Fibroblast of skin of scalp (primary cell): ENCODE data around the gene TNRC6B.
"Not testable (repeated sequence)": the region's sequence is repeated elsewhere in the genome, so short reads cannot be mapped to it uniquely, and the experiment has no call there.

ENCODE experiments used
- DNase-seq: peaks from one replicate; pipeline ENCODE4 v3.0.0-alpha.2; 2013

The TNRC6B gene

DNA sequence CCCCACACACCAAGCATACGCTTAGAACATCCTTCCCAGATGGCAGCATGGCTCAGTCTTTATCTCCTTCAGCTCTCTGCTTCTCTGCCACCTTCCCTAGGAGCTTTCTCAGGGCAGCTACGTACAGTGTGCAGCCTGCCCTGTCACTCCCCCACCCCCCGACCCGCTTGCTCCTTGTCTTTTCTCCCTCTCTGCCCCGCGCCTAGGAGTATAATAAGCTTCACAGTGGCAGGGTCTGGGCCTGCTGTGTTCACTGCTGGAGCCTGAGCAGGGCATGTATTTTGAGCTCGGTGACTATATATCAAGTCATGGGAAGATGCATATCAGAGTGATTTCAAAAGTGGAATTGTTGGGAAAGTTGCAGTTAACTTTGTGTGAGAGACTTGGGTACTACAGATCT lies 112.8 kb downstream of the TNRC6B start:
- no peak for DNase-seq

DNA sequence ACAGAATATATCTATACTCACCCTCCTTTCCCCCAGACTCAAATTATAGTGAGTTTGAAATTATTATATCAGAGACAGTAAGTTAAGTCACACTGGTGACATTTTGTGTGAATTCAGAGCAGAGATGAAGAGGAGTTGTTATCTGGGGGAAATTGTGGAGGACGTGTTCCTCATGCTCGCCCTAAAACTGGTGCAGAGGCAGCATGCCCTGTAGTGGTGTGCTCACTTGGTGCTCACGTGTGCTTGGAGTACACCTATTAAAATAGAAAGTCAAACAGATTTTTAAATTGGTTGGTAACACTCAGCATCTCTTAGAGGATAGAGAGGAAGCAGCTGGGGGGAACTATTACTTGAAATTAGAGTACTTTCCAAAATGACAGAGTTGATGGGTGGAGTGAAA lies 117.0 kb downstream of the TNRC6B start:
- no peak for DNase-seq

DNA sequence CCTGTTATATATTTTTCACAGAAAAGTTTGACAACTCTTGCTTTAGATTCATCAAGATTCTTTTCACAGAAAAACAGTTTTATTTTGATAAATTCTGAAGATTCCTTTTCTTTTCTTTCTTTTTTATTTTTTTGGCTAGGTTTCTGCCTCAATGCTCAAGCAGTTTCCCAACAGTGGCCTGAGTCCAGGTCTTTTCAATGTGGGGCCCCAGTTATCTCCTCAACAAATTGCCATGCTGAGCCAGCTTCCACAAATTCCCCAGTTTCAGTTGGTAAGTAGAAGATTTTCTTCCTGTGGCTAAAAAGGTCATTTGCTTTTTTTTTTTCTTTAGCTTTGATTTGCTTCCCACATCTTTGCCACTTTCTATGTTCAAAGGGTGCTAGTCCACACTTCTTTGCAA lies 122.6 kb downstream of the TNRC6B start:
- no peak for DNase-seq

DNA sequence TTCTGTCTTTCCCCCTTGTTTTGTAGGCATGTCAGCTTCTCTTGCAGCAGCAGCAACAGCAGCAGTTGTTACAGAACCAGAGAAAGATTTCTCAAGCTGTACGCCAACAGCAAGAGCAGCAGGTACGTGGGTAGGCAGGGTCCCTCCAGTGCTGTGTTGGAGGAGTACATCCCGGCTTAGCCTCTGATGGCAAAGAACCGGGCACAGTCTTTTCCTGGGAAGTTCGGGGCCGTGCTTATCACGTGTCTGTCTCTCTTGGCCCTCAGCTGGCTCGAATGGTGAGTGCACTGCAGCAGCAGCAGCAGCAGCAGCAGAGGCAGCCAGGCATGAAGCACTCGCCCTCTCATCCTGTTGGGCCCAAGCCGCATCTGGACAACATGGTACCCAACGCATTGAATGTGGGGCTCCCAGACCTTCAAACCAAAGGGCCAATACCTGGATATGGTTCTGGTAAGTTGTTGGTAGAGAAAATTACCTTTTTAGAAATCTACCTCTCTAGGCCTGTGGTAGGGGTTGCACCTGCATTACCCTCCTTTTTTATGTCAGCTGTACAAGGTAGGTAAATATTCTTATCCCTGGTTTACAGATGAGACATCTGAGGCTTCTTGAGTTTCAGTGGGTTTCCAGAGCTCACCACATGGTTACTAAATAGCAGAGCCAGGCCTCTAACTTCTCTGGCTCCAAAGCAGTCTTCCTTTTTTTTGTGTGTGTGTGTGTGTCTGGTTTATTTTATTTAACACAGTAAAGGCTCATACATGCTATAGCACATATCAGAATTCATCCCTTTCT lies 123.4 kb downstream of the TNRC6B start:
- no peak for DNase-seq

DNA sequence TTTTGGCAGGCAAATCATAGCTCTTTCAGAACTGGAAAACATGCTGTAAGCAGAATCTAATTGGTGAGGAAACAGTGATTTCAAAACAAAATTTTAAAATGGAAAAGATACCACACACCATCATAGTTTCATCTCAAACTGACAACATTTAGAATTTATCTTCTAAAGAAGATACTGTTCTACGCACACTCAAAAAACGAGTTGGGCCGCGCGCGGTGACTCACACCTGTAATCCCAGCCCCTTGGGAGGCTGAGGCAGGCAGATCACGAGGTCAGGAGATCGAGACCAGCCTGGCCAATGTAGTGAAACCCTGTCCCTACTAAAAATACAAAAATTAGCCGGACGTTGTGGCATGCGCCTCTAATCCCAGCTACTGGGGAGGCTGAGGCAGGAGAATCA lies 124.4 kb downstream of the TNRC6B start:
- no peak for DNase-seq

DNA sequence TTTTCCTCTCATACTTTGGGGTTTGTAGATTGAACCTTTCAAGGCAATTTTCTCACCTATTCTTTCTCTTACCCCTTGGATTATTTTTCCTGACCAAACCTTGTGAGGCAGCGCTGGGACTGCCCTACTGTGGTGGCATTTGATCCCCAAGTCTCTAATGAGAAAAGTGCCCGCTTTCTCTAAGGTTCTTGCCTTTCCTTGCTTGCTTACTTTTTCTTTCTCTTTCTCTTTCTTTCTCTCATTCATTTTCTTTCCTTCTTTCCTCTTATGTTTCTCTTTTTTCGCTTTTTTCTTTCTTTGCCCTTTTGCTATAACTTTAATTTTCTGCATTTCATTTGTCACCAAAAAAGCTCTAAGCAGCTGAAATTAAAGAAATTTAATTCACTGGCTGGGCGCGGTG lies 127.9 kb downstream of the TNRC6B start:
- DNase-seq, result no peak

DNA sequence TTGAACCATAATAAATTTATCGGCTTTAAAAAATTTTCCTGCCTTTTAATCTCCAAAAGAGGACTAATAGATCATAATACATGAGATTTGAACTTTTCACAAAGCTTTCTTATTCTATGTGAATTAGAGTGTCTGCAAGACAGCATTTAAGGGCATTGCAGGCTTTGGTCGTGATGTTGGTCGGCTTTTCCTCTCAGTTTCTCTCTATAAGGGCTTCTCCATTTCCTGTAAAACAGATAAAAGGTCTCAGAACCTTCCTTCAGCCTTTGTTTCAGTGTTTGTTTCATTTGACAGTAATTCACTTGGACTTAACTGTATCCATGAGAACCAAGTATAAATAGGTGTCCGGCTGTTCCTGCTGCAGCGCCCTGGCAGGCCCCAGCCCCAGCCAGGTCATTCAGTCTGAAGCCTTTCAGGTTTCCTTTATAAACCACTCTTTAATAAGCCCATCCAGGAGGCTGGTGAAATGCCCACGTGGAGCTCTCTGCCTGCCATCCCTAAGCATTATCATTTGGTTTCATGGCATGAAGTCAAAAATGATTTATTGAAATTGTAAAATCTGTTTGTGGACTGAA lies 131.4 kb downstream of the TNRC6B start:
- no peak for DNase-seq

DNA sequence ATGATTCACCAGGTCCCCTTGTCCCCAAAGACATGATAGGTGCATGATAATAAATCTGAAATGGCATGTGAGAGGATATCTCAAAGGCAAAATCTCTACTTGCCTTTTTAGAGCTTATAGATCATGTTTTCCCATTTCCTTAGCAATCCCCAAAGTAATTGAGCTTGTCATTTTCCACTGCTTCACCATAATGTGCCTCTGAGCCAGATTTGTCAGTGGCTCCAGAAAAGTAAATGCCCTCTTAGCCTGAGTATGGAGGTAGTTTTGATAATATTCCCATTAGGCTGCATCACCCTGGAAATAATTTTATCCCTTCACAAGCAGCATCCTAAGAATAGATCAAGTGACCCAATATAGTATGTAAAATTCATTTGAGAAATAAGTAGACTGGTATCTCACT lies 131.9 kb downstream of the TNRC6B start:
- DNase-seq, result no peak

DNA sequence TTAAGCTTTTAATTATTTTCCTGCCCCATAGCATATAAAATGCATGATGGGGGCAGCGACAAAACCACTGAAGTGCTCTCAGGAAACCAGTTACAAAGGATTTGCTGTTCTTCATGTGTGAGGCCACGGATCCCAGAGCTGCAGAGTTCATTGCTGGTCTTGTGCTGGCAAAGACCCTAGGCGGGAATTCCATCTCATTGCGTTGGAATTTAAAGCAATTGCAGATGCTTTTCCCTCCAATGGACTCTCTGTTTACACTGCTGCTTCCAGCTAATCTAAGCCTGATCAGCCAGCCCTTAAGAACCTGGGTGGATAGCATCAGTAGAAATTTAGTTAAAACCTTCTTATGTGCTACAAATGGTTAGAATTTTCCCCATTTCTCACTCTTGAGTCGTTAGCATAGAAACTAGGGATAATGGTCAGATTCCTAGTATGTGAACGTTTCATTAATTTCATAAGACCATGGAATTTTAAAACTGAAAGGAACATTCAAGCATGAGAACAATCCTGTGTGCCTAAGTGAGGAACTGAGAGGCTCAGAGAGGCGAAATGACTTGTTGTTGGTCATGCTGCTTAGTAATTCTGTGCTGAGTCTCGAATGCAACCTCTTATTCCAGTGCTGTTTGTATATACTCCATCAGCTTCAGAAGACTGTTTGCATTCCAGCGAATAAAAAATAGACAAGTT lies 132.5 kb downstream of the TNRC6B start:
- DNase-seq, result peak; percentile 90

DNA sequence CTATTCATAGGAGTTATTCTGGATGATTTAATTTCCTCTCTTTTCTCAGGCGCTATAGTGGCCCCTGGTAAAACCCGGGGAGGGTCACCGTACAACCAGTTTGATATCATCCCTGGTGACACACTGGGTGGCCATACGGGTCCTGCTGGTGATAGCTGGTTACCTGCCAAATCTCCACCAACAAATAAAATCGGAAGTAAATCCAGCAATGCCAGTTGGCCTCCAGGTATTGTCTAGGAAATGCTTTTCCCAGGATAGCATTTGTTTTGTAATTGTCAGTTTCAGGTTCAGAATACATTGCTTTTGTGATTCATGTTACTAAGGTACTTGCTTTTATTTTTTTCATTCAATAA lies 133.0 kb downstream of the TNRC6B start:
- DNase-seq, result no peak

DNA sequence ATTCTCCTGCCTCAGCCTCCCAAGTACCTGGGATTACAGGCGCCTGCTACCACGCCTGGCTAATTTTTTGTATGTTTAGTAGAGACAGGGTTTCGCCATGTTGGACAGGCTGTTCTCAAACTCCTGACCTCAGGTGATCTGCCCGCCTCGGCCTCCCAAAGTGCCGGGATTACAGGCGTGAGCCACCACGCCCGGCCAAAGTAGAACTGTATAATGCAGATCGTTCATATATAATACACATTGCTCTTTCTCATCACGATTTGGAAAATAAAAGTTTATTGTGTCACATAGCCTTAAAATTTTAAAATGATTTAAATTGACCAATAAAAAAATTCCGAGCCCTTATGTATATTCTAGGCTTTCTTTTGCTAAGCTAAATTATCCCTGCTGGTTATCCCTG lies 133.9 kb downstream of the TNRC6B start:
- not testable (repeated sequence) for DNase-seq

DNA sequence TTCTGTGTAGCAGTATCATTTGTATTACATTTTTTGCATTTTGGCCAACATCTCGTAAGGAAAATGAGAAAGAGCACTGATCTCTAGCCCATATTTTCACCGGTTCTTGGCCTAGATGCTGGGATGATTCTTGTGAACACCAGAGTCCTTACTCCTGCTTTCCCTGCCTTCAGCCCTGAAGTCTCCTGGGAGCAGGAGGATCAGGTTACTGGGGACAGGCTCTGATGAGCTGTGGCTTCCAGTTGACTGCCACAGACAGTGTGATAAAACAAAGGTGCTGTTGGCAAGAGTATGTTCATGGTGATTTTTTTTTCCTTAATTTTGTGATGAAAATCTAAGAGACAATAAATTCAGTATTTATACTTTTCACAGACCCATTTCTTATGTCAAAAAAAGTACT lies 134.3 kb downstream of the TNRC6B start:
- peak; percentile 15 for DNase-seq

DNA sequence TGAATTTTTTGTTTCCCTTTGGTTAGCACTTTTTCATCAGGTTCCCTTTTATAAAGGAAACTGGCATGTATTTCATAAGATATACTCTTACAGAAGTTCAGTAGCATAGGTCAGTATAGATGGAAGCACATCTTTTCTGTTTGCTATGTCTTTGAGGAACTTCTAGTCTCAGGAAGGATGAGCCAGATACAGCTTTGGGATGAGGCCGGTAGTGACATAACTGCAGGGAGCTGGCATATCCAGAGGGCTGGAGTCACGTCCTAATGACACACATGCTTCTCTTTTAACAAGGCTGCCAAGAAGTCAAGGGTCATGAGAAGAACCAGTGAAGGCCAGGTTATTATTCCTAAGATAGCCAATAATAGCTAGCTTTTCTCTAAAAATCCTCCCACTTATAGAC lies 135.3 kb downstream of the TNRC6B start:
- no peak for DNase-seq

DNA sequence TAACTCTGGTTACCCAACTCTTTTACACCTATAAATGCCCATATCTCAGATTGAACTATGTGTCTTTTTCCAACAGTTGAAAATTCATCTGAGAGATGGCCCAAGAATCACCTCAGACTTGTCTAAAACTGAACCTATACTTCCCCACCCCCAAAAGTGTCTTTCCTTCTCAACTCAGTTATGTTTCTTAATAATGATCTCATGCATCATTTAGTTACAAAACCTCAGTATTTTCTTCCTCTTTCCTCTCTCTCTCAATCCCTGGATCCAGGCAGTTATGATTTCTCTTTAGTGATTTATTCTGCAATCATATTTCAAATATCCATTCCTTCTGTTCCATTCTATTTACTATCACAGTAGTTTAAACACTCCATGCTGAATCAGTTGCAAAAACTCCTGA lies 136.3 kb downstream of the TNRC6B start:
- DNase-seq, result no peak

DNA sequence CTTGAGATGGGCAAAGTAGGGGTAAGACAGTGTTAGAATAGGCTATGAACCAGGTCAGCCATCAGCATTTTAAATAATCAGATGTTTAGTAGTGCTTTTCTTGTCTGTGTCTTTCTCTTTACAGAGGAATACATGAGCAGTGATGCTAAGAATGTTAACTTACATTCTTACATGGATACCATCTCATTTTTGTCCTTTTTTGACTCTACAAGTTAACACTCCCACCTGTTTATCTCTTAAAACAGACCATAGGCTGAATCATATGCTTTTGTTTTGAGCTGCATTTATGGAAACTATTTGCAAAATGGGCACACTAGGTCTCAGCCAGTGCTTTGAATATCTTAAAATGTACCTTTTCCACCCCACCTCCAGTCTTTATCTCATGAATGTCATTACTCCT lies 143.0 kb downstream of the TNRC6B start:
- no peak for DNase-seq

DNA sequence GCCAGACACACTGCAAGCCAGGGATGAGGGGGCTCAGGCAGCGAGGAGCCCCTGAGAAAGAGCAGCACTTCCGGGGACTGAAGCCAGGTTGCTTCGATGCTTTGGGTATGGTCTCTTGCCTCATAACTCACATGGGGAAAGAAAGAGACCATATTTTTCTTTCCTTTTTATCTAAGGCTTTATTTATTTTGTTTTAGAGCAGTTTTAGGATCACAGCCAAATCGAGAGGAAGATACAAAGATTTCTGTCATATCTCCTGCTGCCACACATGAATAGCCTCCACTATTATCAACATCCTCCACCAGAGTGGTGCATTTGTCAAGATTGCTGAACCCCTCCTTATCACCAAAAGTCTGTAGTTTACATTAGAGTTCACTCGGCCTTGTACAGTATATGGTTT lies 144.3 kb downstream of the TNRC6B start:
- no peak for DNase-seq

DNA sequence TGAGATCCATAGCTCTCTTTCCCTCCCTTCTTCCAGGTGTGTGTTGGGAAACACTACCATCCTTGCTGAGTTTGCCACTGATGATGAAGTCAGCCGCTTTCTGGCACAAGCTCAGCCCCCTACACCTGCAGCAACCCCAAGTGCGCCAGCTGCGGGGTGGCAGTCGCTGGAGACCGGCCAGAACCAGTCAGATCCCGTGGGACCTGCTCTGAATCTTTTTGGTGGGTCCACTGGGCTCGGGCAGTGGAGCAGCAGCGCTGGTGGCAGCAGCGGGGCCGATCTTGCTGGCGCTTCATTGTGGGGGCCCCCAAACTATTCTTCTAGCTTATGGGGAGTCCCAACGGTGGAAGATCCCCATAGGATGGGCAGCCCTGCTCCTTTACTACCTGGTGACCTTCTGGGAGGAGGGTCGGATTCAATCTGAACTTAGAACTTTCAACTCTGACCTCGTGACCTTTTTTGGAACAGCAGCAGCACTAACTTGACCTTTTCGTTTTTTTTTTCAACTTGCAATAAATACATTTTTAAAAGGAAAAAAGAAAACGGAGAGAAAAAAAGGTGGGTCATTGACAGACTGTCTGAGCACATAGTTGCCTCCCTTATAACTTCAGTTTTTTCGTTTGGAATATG lies 145.2 kb downstream of the TNRC6B start:
- DNase-seq, result no peak

DNA sequence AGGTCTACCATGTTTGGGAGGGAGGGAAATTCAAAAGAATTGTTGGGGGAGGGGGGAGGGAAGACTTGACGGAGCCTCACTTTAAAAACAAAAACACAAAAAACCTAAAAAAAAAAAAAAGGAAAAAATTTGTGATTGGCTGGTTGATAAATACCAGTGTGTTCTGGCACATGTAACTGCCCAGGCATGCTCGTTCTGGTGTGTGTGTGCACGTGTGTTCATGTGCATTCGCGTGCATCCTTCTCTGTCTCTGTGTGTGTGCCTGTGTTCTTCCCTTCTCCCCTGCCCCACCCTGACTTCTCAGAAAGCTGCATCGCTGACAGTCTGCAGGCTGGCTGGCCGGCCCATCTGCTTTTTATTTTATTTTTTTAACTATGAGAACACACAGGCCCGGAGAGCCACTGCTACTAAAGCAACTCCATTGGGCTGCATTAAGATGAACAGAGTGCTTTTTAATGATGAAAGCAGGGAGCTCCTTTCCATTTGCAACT lies 146.0 kb downstream of the TNRC6B start:
- DNase-seq, result no peak

DNA sequence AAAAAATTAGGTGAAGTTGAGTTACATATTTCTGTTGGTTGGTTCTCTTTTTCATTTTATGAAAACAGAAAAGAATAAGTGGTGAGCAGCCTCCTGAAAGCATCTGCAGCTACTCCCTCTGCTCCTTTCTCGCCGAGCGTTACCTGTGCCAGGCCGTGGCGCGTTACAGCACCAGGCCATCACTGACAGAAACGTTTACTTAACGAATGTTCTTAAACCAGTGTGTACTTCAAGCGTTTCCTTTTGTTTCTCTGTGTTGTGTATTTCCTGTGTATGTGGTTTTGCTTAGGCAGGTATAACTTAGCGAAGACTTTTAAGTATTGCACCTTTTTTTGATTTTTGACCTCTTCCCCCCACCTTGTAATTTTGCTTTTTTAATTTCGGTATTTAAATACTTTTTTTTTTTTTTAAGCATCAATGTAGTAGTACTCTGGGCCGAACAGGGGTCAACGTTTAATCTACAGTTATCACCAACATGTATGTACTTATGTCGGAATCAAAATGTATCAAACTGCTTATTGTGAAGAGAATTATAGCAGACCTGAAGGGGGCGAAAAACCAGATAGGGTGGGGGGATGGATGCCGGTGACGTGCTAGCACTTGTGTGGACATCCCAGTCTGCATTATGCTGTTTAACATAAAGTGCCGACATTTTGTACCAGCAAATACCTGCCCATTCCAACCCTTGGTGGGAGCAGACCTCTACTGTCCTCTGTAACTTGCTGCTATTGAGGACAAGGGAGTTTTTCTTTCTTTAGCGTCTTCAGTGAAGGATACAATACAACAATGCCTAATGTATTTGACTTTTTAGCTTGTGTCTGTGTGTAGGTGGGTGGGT lies 147.0 kb downstream of the TNRC6B start:
- DNase-seq, result no peak

DNA sequence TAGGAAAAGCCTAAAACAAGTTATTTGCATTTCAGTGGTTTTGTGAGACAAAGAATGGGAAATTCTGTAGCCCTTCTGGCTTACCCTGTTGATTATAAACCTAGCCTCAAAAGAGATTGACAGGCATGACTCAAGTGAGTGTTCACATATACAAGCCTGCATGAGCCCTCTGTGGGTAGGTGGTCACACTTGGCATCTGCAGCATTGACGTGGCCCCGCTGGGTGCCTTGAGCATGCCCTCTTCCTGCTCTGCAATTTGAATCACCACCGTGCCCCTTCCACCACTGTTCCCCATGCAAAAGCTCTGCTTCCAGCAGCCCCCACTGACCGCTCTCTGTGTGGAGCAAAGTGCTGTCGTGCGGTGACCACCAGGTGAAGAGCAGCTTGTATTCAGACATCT lies 147.6 kb downstream of the TNRC6B start:
- no peak for DNase-seq

DNA sequence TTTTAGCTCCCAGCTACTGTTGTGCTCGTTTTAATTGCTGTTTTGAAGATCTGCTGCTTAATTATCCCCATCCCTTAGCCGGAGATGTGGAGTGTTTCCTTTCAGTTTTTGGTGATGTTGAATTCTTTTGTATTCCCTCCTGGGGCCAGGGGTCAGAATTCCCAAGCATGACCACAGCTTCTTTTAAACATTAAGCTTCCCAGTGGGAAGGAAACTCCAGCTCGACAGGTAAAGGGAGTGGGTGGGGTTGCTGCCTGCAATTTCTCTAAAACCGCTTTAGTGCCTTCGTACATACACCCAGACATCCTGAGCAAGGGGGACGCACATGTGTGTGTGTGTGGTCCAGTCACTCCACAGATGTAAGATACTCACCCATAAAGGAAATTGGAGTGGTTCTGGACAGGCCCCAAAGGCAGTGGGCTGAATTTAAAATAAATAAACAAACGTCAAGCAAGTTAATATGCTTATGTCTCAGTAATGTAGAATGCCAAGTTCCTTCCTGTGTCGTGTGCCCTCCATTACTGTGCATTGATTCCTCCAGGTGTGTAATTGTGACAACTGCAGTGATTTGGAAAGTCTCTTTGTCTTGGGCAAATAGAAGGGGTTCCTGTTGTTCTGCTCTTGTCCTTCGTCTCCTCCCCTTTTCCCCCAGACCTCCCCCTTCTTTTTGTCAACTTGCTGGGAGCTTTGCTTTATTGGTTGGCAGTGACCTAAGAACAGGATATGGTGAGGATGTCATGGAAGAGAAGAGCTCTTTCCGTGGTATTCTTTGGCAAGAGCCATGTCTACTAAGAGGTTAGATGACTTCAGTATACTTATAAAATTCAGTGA lies 149.4 kb downstream of the TNRC6B start:
- no peak for DNase-seq
